GM18502 (cell line): ENCODE data around the gene ZNF846.
A peak's percentile ranks its signal among the peaks of the same experiment; 100 is the strongest.
"Not testable (repeated sequence)": the region's sequence is repeated elsewhere in the genome, so short reads cannot be mapped to it uniquely, and the experiment has no call there.

Experiments used
- ATAC-seq: cut with Tn5 transposase; IDR thresholded peaks from one replicate; pipeline ENCODE4 v1.9.1; 2021; ENCODE audit warnings: mild to moderate bottlenecking; ENCODE audit not compliant: unreplicated experiment, poor library complexity

ZNF846 gene

GRCh38 chr19:9785367-9786331 lies 17.1 kb upstream of the ZNF846 start:
- peak; percentile 83 for ATAC-seq

GRCh38 chr19:9784163-9784496 lies 15.6 kb upstream of the ZNF846 start:
- ATAC-seq: not testable (repeated sequence)

DNA sequence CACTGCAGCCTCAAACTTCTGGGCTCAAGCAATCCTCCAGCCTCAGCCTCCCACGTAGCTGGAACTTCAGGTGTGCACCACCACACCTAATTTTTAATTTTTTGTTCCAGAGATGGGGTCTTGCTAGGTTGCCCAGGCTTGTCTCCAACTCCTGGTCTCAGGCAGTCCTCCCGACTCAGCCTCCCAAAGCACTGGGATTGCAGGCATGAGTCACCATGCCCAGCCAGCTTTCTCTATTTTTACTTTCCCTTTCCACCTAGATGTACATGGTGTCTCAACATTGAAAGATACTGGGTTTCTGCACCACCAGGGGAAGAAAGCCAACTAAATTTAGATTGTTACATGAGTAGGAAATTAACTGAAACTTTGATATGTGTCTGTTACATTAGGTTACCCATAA lies 13.8 kb upstream of the ZNF846 start:
- no peak for ATAC-seq

DNA sequence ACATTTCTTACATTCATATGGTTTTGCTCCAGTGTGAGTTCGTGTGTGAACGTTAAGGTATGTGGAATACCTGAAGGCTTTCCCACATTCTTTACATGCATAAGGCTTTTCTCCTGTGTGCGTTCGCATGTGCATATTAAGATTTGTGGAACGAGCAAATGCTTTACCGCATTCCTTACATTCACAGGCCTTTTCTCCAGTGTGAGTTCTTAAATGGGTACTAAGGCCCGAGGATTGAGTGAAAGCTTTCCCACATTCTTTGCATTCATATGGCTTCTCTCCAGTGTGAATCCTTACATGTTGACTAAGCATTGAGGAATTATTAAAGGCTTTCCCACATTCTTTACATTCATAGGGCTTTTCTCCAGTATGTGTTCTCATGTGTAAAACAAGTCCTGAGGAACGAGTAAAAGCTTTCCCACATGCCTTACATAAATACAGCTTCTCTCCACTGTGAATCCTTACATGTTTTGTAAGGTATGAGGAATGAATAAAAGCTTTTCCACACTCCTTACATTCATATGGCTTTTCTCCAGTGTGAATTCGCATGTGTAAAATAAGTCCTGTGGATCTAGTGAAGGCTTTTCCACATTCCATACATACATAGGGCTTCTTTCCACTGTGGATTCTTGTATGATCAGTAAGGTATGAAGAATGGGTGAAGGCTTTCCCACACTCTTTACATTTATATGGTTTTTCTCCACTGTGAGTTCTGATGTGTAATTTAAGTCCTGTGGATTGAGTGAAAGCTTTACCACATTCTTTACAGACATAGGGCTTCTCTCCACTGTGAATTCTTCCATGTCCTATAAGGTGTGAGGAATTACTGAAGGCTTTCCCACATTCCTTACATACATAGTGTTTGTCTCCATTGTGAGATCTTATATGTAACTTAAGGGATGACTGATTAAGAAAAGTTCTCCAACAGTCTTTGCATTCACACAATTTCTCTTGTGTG lies 10.7 kb downstream of the ZNF846 start:
- no peak for ATAC-seq

DNA sequence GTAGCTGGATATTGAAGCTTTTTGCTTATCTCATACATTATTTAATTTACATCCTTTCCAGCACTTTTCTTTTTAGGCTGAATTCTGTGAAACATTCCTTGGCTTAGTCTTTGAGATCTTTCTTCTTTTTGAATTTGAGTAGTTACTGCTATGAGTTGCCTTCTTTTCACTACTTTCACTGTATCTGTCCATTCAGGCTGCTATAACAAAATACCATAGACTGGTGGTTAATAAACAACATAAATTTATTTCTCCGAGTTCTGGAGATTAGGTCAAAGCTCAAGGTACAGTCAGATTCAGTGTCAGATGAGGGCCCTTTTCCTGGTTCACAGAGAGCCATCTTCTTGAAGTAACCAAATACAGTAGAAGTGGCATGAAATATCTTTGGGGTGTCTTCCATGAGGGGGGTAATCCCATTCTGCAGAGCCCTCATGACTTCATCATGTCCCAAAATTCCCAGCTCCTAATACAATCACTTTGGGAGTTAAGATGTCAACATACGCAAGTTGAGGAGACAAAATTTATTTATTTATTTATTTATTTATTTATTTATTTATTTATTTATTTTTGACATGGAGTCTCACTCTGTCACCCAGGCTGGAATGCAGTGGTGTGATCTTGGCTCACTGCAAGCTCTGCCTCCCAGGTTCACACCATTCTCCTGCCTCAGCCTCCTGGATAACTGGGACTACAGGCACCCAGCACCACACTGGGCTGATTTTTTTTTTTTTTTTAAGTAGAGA lies 15.7 kb downstream of the ZNF846 start:
- ATAC-seq: no peak

DNA sequence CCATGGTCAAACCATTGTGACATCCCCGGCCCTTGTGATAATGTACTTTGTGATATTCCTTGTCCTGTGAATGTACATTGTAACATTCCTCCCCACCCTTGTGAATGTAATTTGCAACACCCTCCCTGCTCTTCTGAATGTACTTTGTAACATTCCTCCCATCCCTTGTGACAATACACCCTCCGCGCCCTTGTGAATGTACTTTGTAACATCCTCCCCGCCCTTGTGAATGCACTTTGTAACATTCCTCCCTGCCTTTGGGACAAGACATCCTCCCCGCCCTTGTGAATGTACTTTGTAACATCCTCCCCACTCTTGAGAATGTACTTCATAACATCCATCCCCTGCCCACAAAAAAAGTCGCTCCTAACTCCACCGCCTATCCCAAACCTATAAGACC lies 17.1 kb downstream of the ZNF846 start:
- ATAC-seq: no peak

DNA sequence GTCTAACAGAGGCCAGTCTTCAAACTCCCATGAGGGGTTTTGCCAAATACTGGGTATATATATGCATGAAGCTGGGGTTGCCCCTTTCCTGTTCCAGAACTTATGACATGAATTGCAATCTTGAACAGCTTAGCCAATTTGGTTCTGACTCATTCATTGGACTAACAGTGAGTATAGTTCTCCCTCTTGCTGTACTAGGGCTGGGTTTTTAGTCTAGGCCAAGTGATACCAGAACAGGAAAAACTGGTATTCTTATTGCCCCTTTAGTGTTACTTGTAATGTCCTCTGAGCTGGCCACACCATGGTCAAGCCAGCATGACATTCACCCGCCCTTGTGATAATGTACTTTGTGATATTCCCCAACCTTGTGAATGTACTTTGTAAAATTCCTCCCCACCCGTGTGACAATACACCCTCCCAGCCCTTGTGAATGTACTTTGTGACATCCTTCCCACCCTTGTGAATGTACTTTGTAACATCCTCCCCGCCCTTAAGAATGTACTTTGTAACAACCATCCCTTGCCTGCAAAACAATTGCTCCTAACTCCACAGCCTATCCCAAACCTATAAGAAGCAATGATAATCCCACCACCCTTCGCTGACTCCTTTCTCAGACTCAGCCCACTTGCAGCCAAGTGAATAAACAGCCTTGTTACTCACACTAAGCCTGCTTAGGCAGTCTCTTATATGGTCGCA lies 26.9 kb downstream of the ZNF846 start:
- ATAC-seq: no peak

DNA sequence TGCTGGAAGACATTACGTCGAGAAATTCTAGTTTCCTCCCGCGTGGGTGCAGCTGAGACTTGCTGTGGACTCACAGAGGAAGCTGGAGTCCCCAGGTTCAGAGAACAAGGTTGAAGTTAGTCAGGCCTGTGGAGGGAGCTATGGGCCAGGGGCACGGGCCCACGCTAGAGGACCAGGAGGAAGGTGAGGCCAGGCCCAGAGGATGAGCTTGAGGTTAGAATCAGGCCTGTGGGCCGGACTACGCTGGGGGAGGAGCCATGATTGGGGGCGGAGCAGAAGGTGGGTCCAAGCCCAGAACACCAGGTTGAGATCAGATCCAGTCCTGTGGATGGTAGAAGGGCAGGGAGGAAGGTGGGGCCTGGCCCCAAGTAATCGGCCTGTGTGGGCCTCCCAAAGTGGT lies 32.6 kb downstream of the ZNF846 start:
- ATAC-seq: no peak

DNA sequence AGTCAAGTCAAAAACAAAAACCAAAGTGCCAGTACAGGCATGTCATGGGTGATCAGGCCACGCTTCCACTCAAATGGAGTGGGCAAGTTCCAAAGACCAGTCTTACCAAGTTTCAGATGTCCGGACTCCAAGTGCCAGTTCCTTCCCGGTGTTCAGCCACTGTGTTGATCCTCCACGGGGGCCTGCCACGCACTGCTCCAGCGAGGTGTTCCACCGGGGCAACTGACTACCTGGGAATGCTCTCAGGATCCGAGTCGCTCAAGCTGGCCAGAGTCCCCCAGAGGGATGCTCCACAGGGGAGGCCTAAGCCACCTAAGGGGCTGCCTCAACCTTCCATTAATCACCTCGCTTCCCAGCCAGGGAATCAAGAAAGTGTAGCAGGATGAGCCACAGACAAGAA lies 38.5 kb downstream of the ZNF846 start:
- not testable (repeated sequence) for ATAC-seq

DNA sequence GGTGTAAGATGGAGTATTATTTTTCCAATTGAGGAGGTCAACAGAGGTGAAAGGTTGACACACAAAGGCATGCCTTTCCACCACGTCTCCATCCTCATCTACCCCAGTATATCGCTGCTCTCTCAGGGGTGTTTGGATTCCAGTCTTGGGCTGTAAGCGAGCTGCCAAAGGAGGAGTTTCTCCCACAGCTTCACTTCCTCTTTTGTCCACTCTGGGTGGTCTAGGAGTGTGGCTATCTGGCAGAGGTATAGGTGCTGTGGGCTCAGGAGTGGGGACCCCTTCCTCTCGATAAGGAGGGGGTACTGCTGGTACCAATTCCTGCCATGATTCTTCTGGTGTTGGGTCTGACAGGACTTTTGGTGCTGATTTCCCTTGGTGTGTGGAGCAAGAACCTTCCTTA lies 39.4 kb downstream of the ZNF846 start:
- no peak for ATAC-seq

- ATAC-seq: no peak
Observed at GRCh38 chr19:9727644-9728043, 40.9 kb downstream of the ZNF846 start.

- not testable (repeated sequence) for ATAC-seq
Observed at GRCh38 chr19:9725508-9726201, 42.9 kb downstream of the ZNF846 start.

DNA sequence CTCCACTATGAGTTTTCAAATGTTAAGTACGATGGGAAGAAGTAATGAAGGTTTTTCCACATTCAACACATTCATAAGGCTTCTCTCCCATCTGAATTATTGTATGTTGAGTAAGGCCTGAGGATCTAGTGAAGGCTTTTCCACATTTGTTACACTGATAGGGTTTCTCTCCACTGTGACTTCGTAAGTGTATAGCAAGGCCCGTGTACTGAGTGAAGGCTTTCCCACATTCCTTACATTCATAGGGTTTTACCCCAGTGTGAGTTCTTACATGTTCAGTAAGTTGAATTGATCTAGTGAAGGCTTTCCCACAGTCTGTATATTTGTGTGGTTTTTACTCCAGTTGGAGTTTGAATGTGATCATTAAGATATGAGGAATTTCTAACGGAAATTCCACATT lies 44.4 kb downstream of the ZNF846 start:
- ATAC-seq: no peak

DNA sequence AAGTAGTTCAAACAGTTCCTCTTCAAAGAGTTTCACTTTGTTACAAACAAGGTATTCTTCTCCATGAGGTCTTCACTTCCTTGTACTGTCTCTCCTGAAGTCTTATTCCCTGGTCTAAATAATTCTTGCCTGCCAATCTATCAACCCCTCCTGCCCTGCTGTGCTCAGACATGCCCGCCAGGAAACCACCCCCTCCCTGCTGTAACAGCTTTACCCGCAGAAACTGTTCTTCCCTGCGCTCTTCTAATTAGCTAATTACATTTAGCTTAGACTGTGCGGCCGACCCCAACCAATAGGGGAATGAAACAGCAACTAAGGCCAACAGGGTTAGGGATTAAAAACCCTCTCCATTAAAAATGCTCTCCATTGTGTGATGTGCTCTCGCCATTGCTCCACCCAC lies 46.7 kb downstream of the ZNF846 start:
- ATAC-seq: no peak

DNA sequence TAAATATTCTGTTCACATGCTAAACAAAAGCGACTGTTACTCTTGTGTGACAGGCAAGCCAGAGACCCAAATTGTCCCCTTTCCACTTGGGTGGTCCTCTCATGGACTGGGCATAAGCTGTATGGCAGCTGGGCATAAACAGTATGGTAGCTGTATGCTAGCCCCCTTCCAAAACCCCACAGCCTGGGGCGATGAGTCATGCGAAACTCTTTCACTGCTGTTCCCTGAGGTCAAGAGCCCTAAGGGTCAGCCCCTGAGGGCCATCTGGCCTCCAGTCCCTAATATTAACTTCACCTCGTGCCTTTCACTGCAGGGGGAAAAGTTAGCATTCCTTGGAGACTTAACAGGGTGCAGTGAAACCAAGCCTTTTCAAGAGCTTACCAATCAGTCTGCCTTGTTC lies 48.0 kb downstream of the ZNF846 start:
- ATAC-seq: no peak

GRCh38 chr19:9711815-9712214 lies 56.7 kb downstream of the ZNF846 start:
- no peak for ATAC-seq

GRCh38 chr19:9709305-9709704 lies 59.2 kb downstream of the ZNF846 start:
- no peak for ATAC-seq

DNA sequence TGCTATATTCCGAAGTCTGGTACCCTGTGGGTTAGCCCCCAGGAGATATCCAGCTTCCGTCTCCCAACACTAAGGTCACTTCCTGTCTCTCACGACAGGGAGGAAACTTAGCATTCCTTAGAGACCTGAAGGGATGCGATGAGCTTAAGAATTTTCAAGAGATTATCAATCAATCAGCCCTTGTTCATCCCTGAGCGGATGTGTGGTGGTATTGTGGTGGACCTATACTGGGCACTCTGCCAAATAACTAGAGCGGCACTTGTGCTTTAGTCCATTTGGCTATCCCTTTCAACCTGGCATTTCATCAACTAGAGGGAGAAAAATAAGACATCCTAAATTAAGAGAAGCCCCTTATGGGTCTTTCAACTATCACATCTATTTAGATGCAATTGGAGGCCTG lies 62.7 kb downstream of the ZNF846 start:
- ATAC-seq: no peak

DNA sequence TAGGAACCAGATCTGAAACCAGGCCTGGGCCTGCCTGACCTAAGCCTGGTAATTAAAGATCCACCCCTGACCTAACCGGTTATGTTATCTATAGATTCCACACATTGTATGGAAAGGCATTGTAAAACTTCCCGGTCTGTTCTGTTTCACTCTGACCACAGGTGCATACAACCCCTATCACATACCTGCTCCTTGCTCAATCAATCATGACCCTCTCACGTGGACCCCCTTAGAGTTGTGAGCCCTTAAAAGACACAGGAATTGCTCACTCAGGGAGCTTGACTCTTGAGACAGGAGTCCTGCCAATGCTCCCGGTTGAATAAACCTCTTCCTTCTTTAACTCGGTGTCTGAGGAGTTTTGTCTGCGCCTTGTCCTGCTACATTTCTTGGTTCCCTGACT lies 66.4 kb downstream of the ZNF846 start:
- no peak for ATAC-seq
